ENCODE measurements around the gene CFAP221.

The CFAP221 gene

GRCh38 chr2:119678021-119678656 lies 133.9 kb downstream of the CFAP221 start:
- peaks cover 10% of the 10 kb centered on the region for H3K36me3 ChIP-seq
- H3K9me3 ChIP-seq (ENCODE audit: severe bottlenecking): no peaks in the 10 kb centered on the region
- TF ChIP-seq, protein P1, sequence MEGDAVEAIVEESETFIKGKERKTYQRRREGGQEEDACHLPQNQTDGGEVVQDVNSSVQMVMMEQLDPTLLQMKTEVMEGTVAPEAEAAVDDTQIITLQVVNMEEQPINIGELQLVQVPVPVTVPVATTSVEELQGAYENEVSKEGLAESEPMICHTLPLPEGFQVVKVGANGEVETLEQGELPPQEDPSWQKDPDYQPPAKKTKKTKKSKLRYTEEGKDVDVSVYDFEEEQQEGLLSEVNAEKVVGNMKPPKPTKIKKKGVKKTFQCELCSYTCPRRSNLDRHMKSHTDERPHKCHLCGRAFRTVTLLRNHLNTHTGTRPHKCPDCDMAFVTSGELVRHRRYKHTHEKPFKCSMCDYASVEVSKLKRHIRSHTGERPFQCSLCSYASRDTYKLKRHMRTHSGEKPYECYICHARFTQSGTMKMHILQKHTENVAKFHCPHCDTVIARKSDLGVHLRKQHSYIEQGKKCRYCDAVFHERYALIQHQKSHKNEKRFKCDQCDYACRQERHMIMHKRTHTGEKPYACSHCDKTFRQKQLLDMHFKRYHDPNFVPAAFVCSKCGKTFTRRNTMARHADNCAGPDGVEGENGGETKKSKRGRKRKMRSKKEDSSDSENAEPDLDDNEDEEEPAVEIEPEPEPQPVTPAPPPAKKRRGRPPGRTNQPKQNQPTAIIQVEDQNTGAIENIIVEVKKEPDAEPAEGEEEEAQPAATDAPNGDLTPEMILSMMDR (IDR thresholded peaks at IDR 0.05; ENCODE audit: low read depth, low read length): no peak
- DNase-seq: peak; percentile 88
- peak overlapping the region; percentile 81 for H3K27ac ChIP-seq
- H3K27me3 ChIP-seq (ENCODE audit: insufficient read depth, low read depth, severe bottlenecking): no peaks in the 10 kb centered on the region
- peak overlapping the region; percentile 63 for H3K4me3 ChIP-seq (ENCODE audit: low read depth, low read length)

DNA sequence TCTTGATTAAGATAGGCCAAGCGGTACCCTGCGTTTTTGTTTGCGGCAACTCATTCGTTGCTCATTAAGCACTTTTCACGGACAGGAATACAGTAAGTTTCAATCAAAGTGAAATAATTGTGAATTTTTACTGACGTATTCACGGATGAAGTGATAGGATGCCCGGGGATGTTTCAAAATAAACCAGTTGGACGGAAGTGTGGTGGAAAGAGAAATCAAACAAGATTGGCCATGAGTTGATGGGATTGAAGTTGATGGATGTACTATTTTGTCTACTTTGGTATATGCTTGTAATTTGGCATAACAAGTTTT lies 135.2 kb downstream of the CFAP221 start:
- Histone ChIP-seq H3K27me3 (ENCODE audit: insufficient read depth, low read depth, severe bottlenecking) (no peaks in the 10 kb centered on the region), H3K9me3 (ENCODE audit: severe bottlenecking) (no peaks in the 10 kb centered on the region), H3K27ac (peak overlapping the region; percentile 81), H3K36me3 (peaks cover 10% of the 10 kb centered on the region), H3K4me3 (ENCODE audit: low read depth, low read length) (peak overlapping the region; percentile 63)
- DNase-seq: no peak
- TF ChIP-seq, protein P1 (IDR thresholded peaks at IDR 0.05; ENCODE audit: low read depth, low read length): no peak

DNA sequence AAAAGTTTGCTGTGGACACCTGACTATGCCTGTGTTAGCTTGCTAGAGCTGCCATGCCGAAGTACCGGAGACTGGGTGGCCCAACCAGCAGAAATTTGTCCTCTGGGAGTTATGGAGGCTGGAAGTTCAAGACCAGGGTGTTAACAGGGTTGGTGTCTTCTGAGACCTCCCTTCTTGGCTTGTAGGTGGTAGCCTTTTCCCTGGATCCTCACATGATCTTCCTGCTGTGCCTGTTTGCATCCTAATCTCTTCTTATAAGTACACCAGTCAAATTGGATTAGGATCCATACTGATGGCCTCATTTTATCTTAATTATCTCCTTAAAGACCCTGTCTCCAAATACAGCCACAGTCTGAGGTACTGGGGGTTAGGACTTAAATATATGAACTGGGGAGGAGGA lies 135.6 kb downstream of the CFAP221 start:
- Histone ChIP-seq H3K36me3 (peaks cover 10% of the 10 kb centered on the region), H3K9me3 (ENCODE audit: severe bottlenecking) (no peaks in the 10 kb centered on the region), H3K27ac (peak overlapping the region; percentile 81), H3K4me3 (ENCODE audit: low read depth, low read length) (peak overlapping the region; percentile 63), H3K27me3 (ENCODE audit: insufficient read depth, low read depth, severe bottlenecking) (no peaks in the 10 kb centered on the region)
- TF ChIP-seq, protein P1 (IDR thresholded peaks at IDR 0.05; ENCODE audit: low read depth, low read length): no peak
- peak; percentile 56 for DNase-seq

- no peaks in the 10 kb centered on the region for H3K27me3 ChIP-seq (ENCODE audit: insufficient read depth, low read depth, severe bottlenecking)
- TF ChIP-seq, protein P1 (IDR thresholded peaks at IDR 0.05; ENCODE audit: low read depth, low read length): no peak
- H3K9me3 ChIP-seq (ENCODE audit: severe bottlenecking): no peaks in the 10 kb centered on the region
- H3K27ac ChIP-seq: no peak overlapping the region
- DNase-seq: no peak
- H3K4me3 ChIP-seq (ENCODE audit: low read depth, low read length): no peak overlapping the region
- H3K36me3 ChIP-seq: peaks cover 10% of the 10 kb centered on the region
Observed at GRCh38 chr2:119680457-119681202, 136.4 kb downstream of the CFAP221 start.

DNA sequence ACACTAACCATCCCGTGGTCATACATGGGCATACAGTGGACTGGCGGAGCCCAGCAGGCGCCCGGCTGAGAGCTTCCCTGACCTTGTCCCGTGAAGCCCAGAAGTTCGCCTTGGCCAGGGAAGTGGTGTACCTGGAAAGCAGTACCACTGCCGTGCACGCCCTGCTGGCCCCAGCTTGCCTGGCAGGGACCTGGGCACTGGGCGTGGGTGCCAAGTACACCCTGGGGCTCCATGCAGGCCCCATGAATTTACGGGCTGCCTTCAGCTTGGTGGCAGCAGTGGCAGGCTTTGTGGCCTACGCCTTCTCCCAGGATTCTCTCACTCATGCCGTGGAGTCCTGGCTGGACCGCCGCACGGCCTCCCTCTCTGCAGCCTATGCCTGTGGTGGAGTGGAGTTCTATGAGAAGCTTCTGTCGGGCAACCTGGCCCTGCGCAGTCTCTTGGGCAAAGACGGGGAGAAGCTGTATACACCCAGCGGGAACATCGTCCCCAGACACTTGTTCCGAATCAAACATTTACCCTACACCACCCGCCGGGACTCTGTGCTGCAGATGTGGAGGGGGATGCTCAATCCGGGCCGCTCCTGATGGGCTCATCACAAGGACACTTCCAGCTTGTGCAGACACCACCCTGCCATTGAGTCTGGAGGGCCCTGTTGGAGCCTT lies 137.1 kb downstream of the CFAP221 start:
- H3K27ac ChIP-seq: no peak overlapping the region
- no peak overlapping the region for H3K4me3 ChIP-seq (ENCODE audit: low read depth, low read length)
- TF ChIP-seq, protein P1 (IDR thresholded peaks at IDR 0.05; ENCODE audit: low read depth, low read length): no peak
- no peak for DNase-seq
- no peaks in the 10 kb centered on the region for H3K27me3 ChIP-seq (ENCODE audit: insufficient read depth, low read depth, severe bottlenecking)
- H3K36me3 ChIP-seq: peaks cover 10% of the 10 kb centered on the region
- no peaks in the 10 kb centered on the region for H3K9me3 ChIP-seq (ENCODE audit: severe bottlenecking)

Data from WERI-Rb-1 (cell line).